Right lobe of liver (tissue), 4 donors: ENCODE results near the gene CUL9.

Experiments used
- CTCF ChIP-seq, 4 donors: fragments of 200-600 bp in 3 of 4; fragments of 450-650 bp in 1 of 4; IDR thresholded peaks; one replicate each; pipeline versions ENCODE4 v1.5.1 to v1.8.0; 2016 to 2022; ENCODE audit warnings: antibody characterized with exemption in 4 of 4, mild to moderate bottlenecking in 2 of 4
- POLR2A ChIP-seq: fragments of 450-650 bp; IDR thresholded peaks from one replicate; pipeline ENCODE4 v1.6.1; 2017; ENCODE audit warnings: antibody characterized with exemption, mild to moderate bottlenecking
- donor health status: DM: no; HTN: no; CAD: no.
- donor health status: DM: no; HTN: no; CAD: no.
- donor health status: DM: no; HTN: yes; CAD: no.

GRCh38 chr6:43193929-43194328 lies 11.9 kb downstream of the CUL9 start:
- TF ChIP-seq CTCF (IDR thresholded peaks at IDR 0.05) (no peak), POLR2A (no peak)
